ENCODE results near the gene IL10RA.
A peak's percentile ranks its signal among the peaks of the same experiment; 100 is the strongest.
"Not testable (repeated sequence)": the region's sequence is repeated elsewhere in the genome, so short reads cannot be mapped to it uniquely, and the experiment has no call there.

IL10RA gene

GRCh38 chr11:117985953-117986887 is at the start of gene IL10RA:
Gene IL10RA, plus strand, starts transcription at chr11:117986394. Its CDS starts 74 bp downstream, at chr11:117986468.
- peak; percentile 78 for DNase-seq

- no peak for DNase-seq
Measured at GRCh38 chr11:117936973-117937372, 49.2 kb upstream of the IL10RA start.

- DNase-seq, result no peak
Measured at GRCh38 chr11:117940736-117941135, 45.5 kb upstream of the IL10RA start.

- DNase-seq, result no peak
Measured at GRCh38 chr11:117941163-117941707, 45.0 kb upstream of the IL10RA start.

GRCh38 chr11:117941976-117942654 is 44.1 kb upstream of the IL10RA start:
- no peak for DNase-seq

- DNase-seq, result no peak
Measured at GRCh38 chr11:117944554-117944953, 41.6 kb upstream of the IL10RA start.

- DNase-seq, result no peak
Measured at GRCh38 chr11:117945047-117945810, 41.0 kb upstream of the IL10RA start.

GRCh38 chr11:117946156-117946841 is 39.9 kb upstream of the IL10RA start:
- no peak for DNase-seq

- DNase-seq, result peak; percentile 85
Measured at GRCh38 chr11:117946842-117947526, 39.2 kb upstream of the IL10RA start.

- DNase-seq, result not testable (repeated sequence)
Measured at GRCh38 chr11:117947751-117948150, 38.4 kb upstream of the IL10RA start.

GRCh38 chr11:117948466-117948865 is 37.7 kb upstream of the IL10RA start:
- DNase-seq, result not testable (repeated sequence)

- no peak for DNase-seq
Measured at GRCh38 chr11:117949062-117949461, 37.1 kb upstream of the IL10RA start.

GRCh38 chr11:117950301-117950700 is 35.9 kb upstream of the IL10RA start:
- peak; percentile 68 for DNase-seq

GRCh38 chr11:117950993-117951961 is 34.9 kb upstream of the IL10RA start:
- DNase-seq, result peak; percentile 39

GRCh38 chr11:117953024-117953671 is 33.0 kb upstream of the IL10RA start:
- DNase-seq, result peak; percentile 33

- DNase-seq, result no peak
Measured at GRCh38 chr11:117958949-117959348, 27.2 kb upstream of the IL10RA start.

GRCh38 chr11:117959438-117960149 is 26.6 kb upstream of the IL10RA start:
- DNase-seq, result no peak

GRCh38 chr11:117960406-117960805 is 25.8 kb upstream of the IL10RA start:
- DNase-seq, result no peak

- no peak for DNase-seq
Measured at GRCh38 chr11:117961896-117962295, 24.3 kb upstream of the IL10RA start.
